IgD-negative memory B cell (primary cell): ENCODE data around the gene STMN3. TPM values are rescaled to one million over a fixed set of nuclear protein-coding genes. Genes with fewer than 3 reads are reported as not detected.
"Not testable (repeated sequence)": the region's sequence is repeated elsewhere in the genome, so short reads cannot be mapped to it uniquely, and the experiment has no call there.

Source experiments
- H3K27ac Mint-ChIP-seq, 3 donors: one replicate each; pipeline ENCODE4 v1.8.0; 2020 to 2022; ENCODE audit warnings: mild to moderate bottlenecking in 3 of 3, mixed read lengths in 3 of 3, moderate library complexity in 1 of 3
- H3K27me3 Mint-ChIP-seq: one replicate; pipeline ENCODE4 v1.8.0; 2021; ENCODE audit warnings: mixed read lengths
- H3K36me3 Mint-ChIP-seq: one replicate; pipeline ENCODE4 v1.8.0; 2020; ENCODE audit warnings: mild to moderate bottlenecking, mixed read lengths
- H3K4me1 Mint-ChIP-seq, 3 donors: one replicate each; pipeline ENCODE4 v1.8.0; 2020 to 2022; ENCODE audit warnings: mixed read lengths in 3 of 3, mild to moderate bottlenecking in 1 of 3
- H3K4me3 Mint-ChIP-seq, 4 donors: one replicate each; pipeline ENCODE4 v1.8.0; 2020 to 2022; ENCODE audit warnings: mild to moderate bottlenecking in 4 of 4, mixed read lengths in 4 of 4, moderate library complexity in 3 of 4
- H3K9me3 Mint-ChIP-seq, 3 donors: one replicate each; pipeline ENCODE4 v1.8.0; 2020 to 2021; ENCODE audit warnings: mixed read lengths in 3 of 3, mild to moderate bottlenecking in 1 of 3
- polyA plus RNA-seq: library from polyadenylated mRNA; unstranded; fragments of 300-500 nt; fragmentation: Illumina TruSeq; gene quantifications from one replicate; pipeline ENCODE4 v1.2.3, GENCODE V29; 2021

STMN3 gene
- polyA plus RNA-seq, 1 donor from 2014 or later, result 2.7 TPM

GRCh38 chr20:63673951-63674350, 20.7 kb upstream of the STMN3 start:
- H3K9me3 Mint-ChIP-seq, result no peaks in the 10 kb centered on the region
- H3K27me3 Mint-ChIP-seq, result no peaks in the 10 kb centered on the region
- H3K27ac Mint-ChIP-seq, result peak overlapping the region in 1 of 3 donors; percentile 25
- peaks cover 0 to 2% (median 0%) of the 10 kb centered on the region in 3 donors for H3K4me1 Mint-ChIP-seq
- H3K36me3 Mint-ChIP-seq, result peaks cover 5% of the 10 kb centered on the region
- H3K4me3 Mint-ChIP-seq, result no peak overlapping the region

DNA sequence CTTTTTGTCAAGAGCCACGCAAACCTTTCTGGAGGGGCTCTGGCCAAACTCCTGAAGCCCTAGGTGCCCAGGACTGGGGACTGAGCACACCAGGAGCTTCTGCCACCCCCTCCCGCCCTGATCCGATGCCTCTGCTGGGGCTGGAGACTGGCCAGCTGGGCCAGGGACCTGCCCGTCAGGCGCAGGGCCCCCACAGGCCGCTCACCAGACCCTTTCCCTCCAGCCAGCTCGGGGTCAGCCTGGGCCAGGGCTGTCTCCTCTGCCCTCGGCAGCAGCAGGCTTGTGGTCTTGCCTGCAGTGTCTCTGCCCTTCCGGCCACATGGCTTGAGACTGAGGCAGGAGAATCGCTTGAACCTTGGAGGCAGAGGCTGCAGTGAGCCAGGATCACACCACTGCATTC, 19.4 kb upstream of the STMN3 start:
- Mint-ChIP-seq H3K9me3 (no peaks in the 10 kb centered on the region), H3K27ac (peak overlapping the region in 1 of 3 donors; percentile 80)

GRCh38 chr20:63671695-63672094, 18.5 kb upstream of the STMN3 start:
- not testable (repeated sequence) for H3K9me3 Mint-ChIP-seq, H3K27me3 Mint-ChIP-seq, H3K36me3 Mint-ChIP-seq, H3K4me3 Mint-ChIP-seq, H3K27ac Mint-ChIP-seq, H3K4me1 Mint-ChIP-seq

More for the DNA sequence above, 19.4 kb upstream of the STMN3 start:
- no peak overlapping the region for H3K4me3 Mint-ChIP-seq
- peaks cover 0 to 5% (median 0%) of the 10 kb centered on the region in 3 donors for H3K4me1 Mint-ChIP-seq
- H3K36me3 Mint-ChIP-seq, result peaks cover 7% of the 10 kb centered on the region
- no peaks in the 10 kb centered on the region for H3K27me3 Mint-ChIP-seq

GRCh38 chr20:63668351-63668750, 15.1 kb upstream of the STMN3 start:
- H3K36me3 Mint-ChIP-seq, result peaks cover 5% of the 10 kb centered on the region
- peaks cover 0 to 3% (median 0%) of the 10 kb centered on the region in 3 donors for H3K4me1 Mint-ChIP-seq
- H3K9me3 Mint-ChIP-seq, result no peaks in the 10 kb centered on the region
- no peaks in the 10 kb centered on the region for H3K27me3 Mint-ChIP-seq
- no peak overlapping the region for H3K27ac Mint-ChIP-seq
- no peak overlapping the region for H3K4me3 Mint-ChIP-seq

GRCh38 chr20:63667858-63668257, 14.6 kb upstream of the STMN3 start:
- Mint-ChIP-seq H3K4me1 (peaks cover 0 to 3% (median 0%) of the 10 kb centered on the region in 3 donors), H3K36me3 (peaks cover 5% of the 10 kb centered on the region), H3K27me3 (no peaks in the 10 kb centered on the region), H3K9me3 (no peaks in the 10 kb centered on the region), H3K4me3 (no peak overlapping the region), H3K27ac (no peak overlapping the region)

DNA sequence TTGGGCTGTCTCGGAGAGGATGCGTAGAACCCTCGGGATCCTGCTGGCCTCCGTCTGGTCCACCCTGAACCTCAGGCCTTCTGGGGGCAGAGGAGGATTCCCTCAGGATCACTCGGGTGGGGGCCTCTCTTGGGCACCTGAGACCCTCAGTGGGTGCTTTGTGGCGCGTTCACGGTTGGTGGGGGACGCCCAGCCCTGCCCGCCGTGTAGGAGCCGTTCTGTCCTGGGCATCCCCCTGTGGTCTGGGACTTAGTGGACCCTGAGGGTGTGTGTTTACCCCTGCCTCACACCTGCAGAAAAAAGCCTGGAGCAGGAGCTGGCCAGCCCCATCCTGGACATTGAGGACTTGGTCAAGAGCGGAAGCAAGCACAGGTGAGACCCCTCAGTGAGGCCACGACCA, 12.5 kb upstream of the STMN3 start:
- Mint-ChIP-seq H3K27ac (no peak overlapping the region), H3K4me1 (peaks cover 0 to 3% (median 0%) of the 10 kb centered on the region in 3 donors), H3K27me3 (no peaks in the 10 kb centered on the region), H3K4me3 (no peak overlapping the region), H3K9me3 (no peaks in the 10 kb centered on the region), H3K36me3 (peaks cover 4% of the 10 kb centered on the region)

DNA sequence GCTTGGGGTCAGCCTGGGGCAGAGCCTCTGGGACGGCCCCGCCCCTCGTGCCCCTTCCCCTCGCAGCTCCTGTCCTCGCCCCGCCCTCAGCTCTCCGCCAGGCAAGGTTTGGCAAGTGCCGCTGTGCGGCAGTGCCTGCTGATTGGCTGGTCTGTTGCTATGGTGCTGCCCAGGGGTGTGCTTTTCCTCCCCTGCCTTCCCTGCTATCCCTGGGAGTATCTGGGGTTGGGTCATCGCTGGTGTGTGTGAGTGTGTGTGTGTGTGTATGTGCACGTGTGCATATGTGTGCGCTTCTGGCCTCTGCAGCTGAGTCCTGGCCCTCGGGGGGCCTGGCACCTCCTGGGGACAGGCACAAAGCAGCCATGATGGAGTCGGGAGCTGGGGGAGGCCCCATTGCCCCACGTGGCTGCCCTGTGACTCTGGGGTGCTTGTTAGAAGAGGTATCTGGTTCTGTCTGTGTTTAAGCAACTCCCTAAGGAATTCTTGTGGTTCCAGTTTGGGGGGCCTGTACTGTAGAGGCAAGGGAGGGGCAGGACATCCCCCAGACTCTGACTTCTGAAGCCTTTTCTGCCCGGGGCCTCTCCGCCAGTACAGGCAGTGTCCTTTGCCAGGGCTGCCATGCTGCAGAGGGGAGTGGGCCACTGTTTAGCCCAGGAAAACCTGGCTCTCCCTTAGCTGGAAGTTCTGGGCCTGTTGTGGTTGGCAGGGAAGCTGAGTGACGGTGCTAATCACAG, 11.8 kb upstream of the STMN3 start:
- H3K9me3 Mint-ChIP-seq, result no peaks in the 10 kb centered on the region
- H3K36me3 Mint-ChIP-seq, result peaks cover 4% of the 10 kb centered on the region
- no peak overlapping the region for H3K27ac Mint-ChIP-seq
- peaks cover 0 to 3% (median 0%) of the 10 kb centered on the region in 3 donors for H3K4me1 Mint-ChIP-seq
- H3K27me3 Mint-ChIP-seq, result no peaks in the 10 kb centered on the region
- H3K4me3 Mint-ChIP-seq, result peak overlapping the region in 1 of 4 donors; percentile 52

- no peak overlapping the region for H3K4me3 Mint-ChIP-seq
- H3K9me3 Mint-ChIP-seq, result no peaks in the 10 kb centered on the region
- peaks cover 0 to 5% (median 3%) of the 10 kb centered on the region in 3 donors for H3K4me1 Mint-ChIP-seq
- no peaks in the 10 kb centered on the region for H3K27me3 Mint-ChIP-seq
- peaks cover 4% of the 10 kb centered on the region for H3K36me3 Mint-ChIP-seq
- H3K27ac Mint-ChIP-seq, result no peak overlapping the region
Measured at GRCh38 chr20:63664143-63664851, 11.1 kb upstream of the STMN3 start.

GRCh38 chr20:63663332-63664066, 10.3 kb upstream of the STMN3 start:
- Mint-ChIP-seq H3K4me3 (no peak overlapping the region), H3K27me3 (no peaks in the 10 kb centered on the region)

GRCh38 chr20:63662813-63663189, 9.6 kb upstream of the STMN3 start:
- peak overlapping the region in 1 of 3 donors; percentile 77 for H3K27ac Mint-ChIP-seq
- no peaks in the 10 kb centered on the region for H3K27me3 Mint-ChIP-seq
- H3K4me1 Mint-ChIP-seq, result peaks cover 5 to 14% (median 9%) of the 10 kb centered on the region in 3 donors
- H3K9me3 Mint-ChIP-seq, result no peaks in the 10 kb centered on the region
- H3K4me3 Mint-ChIP-seq, result no peak overlapping the region
- H3K36me3 Mint-ChIP-seq, result peaks cover 3% of the 10 kb centered on the region

More at GRCh38 chr20:63663332-63664066, 10.3 kb upstream of the STMN3 start:
- no peaks in the 10 kb centered on the region for H3K9me3 Mint-ChIP-seq
- peaks cover 5% of the 10 kb centered on the region for H3K36me3 Mint-ChIP-seq
- H3K4me1 Mint-ChIP-seq, result peaks cover 2 to 10% (median 4%) of the 10 kb centered on the region in 3 donors
- H3K27ac Mint-ChIP-seq, result no peak overlapping the region

DNA sequence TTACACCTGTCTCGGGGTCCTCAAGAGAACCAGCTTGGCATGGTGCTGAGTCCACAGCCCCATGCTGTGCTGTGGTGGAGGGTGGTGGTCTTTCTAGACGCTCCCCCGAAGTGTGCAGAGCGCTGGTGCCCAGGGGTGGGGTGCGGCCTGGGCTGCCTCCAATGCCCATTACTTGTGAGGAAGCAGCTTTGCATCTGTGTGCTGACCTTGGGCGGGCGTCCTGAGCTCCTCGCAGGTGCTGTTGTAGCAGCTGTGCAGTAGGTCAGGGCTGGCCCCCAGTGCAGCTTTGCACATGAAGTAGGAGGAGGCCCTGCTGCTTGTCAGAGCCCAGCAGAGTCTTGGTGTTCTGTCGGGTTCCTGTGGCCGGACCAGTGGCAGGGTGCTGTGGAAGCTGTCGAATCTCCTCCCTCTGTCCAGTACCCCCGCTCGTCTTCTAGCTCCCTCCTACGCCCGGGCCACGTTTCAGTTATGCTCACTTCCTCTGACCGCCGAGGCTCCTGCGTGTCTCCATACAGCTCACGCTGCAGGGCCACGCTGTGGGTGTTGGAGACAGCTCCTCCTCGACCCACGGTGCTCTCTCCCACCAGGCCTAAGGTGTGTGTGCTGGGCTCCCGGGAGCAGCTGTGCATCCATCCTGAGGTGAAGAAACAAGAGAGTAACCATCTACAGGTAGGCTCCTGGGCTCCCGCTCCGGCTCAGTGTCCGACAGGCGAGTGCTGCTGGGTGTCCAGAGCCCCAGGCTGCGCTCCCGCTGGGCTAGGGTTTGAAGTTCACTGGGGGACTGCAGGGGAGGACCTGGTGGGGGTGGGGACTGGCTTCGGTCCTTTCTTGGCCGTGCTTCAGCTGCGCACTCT, 9.0 kb upstream of the STMN3 start:
- Mint-ChIP-seq H3K27me3 (no peaks in the 10 kb centered on the region), H3K36me3 (peaks cover 3% of the 10 kb centered on the region), H3K4me3 (peak overlapping the region in 1 of 4 donors; percentile 72), H3K4me1 (peaks cover 5 to 15% (median 9%) of the 10 kb centered on the region in 3 donors), H3K9me3 (no peaks in the 10 kb centered on the region), H3K27ac (peak overlapping the region in 1 of 3 donors; percentile 77)

DNA sequence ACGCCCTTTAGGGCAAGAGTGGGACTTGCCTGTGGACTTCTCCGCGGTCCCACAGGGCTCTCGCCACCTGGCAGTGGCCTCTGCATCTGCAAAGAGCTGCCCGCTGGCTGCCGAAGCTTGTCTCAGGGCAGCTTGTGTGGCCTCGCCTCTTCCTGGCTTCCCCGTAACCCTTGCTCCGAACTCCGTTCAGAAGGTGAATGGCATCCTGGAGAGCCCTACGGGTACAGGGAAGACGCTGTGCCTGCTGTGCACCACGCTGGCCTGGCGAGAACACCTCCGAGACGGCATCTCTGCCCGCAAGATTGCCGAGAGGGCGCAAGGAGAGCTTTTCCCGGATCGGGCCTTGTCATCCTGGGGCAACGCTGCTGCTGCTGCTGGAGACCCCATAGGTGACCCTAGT, 7.9 kb upstream of the STMN3 start:
- Mint-ChIP-seq H3K27me3 (no peaks in the 10 kb centered on the region), H3K9me3 (no peaks in the 10 kb centered on the region), H3K4me1 (peaks cover 5 to 15% (median 9%) of the 10 kb centered on the region in 3 donors), H3K36me3 (peaks cover 3% of the 10 kb centered on the region), H3K27ac (no peak overlapping the region), H3K4me3 (peak overlapping the region in 1 of 4 donors; percentile 54)

DNA sequence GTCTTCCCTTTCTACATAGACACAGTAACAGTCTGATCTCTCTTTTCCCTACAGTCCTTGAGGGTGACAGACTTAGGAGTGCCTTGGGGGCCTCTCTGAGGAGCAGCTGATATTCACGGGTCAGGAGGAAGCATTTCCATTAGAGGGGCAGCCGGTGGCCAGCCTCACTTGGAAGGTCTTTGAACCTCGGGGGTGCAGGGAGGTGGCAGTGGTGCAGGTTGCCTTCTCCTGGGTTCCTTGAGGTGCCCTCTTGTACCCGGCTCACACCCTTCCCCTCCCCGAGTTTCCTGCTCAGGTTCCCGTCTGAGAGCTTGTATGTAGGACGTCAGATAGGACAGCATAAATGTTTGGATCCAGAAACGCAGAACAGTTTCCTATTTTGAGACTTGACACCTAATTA, 7.4 kb upstream of the STMN3 start:
- H3K27me3 Mint-ChIP-seq, result no peaks in the 10 kb centered on the region
- H3K9me3 Mint-ChIP-seq, result no peaks in the 10 kb centered on the region
- H3K36me3 Mint-ChIP-seq, result peaks cover 3% of the 10 kb centered on the region
- no peak overlapping the region for H3K27ac Mint-ChIP-seq
- H3K4me3 Mint-ChIP-seq, result peak overlapping the region in 3 of 4 donors; percentile 33 to 54 (median 37)
- H3K4me1 Mint-ChIP-seq, result peaks cover 5 to 15% (median 9%) of the 10 kb centered on the region in 3 donors

- not testable (repeated sequence) for H3K27ac Mint-ChIP-seq, H3K9me3 Mint-ChIP-seq, H3K27me3 Mint-ChIP-seq, H3K36me3 Mint-ChIP-seq
- Mint-ChIP-seq H3K4me1 (peaks cover 5 to 15% (median 9%) of the 10 kb centered on the region in 3 donors), H3K4me3 (peak overlapping the region in 3 of 4 donors; percentile 52 to 97 (median 74))
Measured at GRCh38 chr20:63660174-63660573, 7.0 kb upstream of the STMN3 start.
